Fibroblast of villous mesenchyme (primary cell): ENCODE results near the gene DLEC1. TPM values are rescaled to one million over a fixed set of nuclear protein-coding genes. Genes with fewer than 3 reads are reported as not detected.

Experiments
- DNase-seq: peaks from one replicate; pipeline ENCODE4 v3.0.0-alpha.2; 2010; ENCODE audit warnings: low read depth
- H3K4me3 ChIP-seq: 2 replicates; pipeline ENCODE4 v1.5.1; 2011; ENCODE audit warnings: low read depth, mild to moderate bottlenecking, low read length
- CTCF ChIP-seq: IDR thresholded peaks from 2 replicates; pipeline ENCODE4 v1.5.1; 2012; ENCODE audit warnings: low read depth, mild to moderate bottlenecking, low read length; ENCODE audit not compliant: insufficient read depth
- total RNA-seq: library from RNA; depleted of rRNA; stranded (reverse); fragments of >200 nt; gene quantifications from 2 replicates; pipeline ENCODE4 v1.2.3, GENCODE V29; 2012

The DLEC1 gene
- total RNA-seq, 1 donor = under 0.01 TPM

- no peak for DNase-seq
- peak; percentile 7 for TF ChIP-seq CTCF
- H3K4me3 ChIP-seq = no peak overlapping the region
Observed at GRCh38 chr3:38150780-38151528, 111.9 kb downstream of the DLEC1 start.

GRCh38 chr3:38151667-38152265 lies 112.8 kb downstream of the DLEC1 start:
- TF ChIP-seq CTCF = no peak
- no peak for DNase-seq
- no peak overlapping the region for H3K4me3 ChIP-seq

- no peak overlapping the region for H3K4me3 ChIP-seq
- TF ChIP-seq CTCF = no peak
- no peak for DNase-seq
Observed at GRCh38 chr3:38152609-38153008, 113.6 kb downstream of the DLEC1 start.

- no peak overlapping the region for H3K4me3 ChIP-seq
- DNase-seq = no peak
- no peak for TF ChIP-seq CTCF
Observed at GRCh38 chr3:38153221-38153620, 114.2 kb downstream of the DLEC1 start.

- no peak overlapping the region for H3K4me3 ChIP-seq
- peak; percentile 89 for DNase-seq
- no peak for TF ChIP-seq CTCF
Observed at GRCh38 chr3:38154033-38154494, 115.1 kb downstream of the DLEC1 start.

- H3K4me3 ChIP-seq = no peak overlapping the region
- no peak for TF ChIP-seq CTCF
- DNase-seq = no peak
Observed at GRCh38 chr3:38154625-38155255, 115.7 kb downstream of the DLEC1 start.
